ENCODE measurements around the gene ANKS1B. TPM values are rescaled to one million over a fixed set of nuclear protein-coding genes. Genes with fewer than 3 reads are reported as not detected.

Gene ANKS1B
- total RNA-seq, 4 donors from 2014 or later = 4.9 to 15.4 (median 9.4) TPM

- no peak for DNase-seq (ENCODE audit: low spot score in 2 of 2)
- H3K36me3 ChIP-seq = no peaks in the 10 kb centered on the region
- H3K4me3 ChIP-seq = no peak overlapping the region
- H3K27me3 ChIP-seq = no peaks in the 10 kb centered on the region
- H3K4me1 ChIP-seq = no peaks in the 10 kb centered on the region
- H3K27ac ChIP-seq = no peak overlapping the region
- H3K9me3 ChIP-seq = no peaks in the 10 kb centered on the region
- TF ChIP-seq POLR2AphosphoS5 (IDR thresholded peaks at IDR 0.05) (no peak), POLR2A (IDR thresholded peaks at IDR 0.05) (no peak), EP300 (IDR thresholded peaks at IDR 0.05) (no peak), CTCF (IDR thresholded peaks at IDR 0.05) (no peak)
Measured at GRCh38 chr12:99119449-99119848, 865.3 kb downstream of the ANKS1B start.

- no peaks in the 10 kb centered on the region for H3K9me3 ChIP-seq
- no peak overlapping the region for H3K27ac ChIP-seq
- no peaks in the 10 kb centered on the region for H3K4me1 ChIP-seq
- no peak for TF ChIP-seq POLR2A (IDR thresholded peaks at IDR 0.05)
- TF ChIP-seq POLR2AphosphoS5 (IDR thresholded peaks at IDR 0.05) = no peak
- TF ChIP-seq CTCF (IDR thresholded peaks at IDR 0.05) = no peak
- no peak for TF ChIP-seq EP300 (IDR thresholded peaks at IDR 0.05)
- WGBS = 46% methylated on average over 5 of the region's 5 CpGs
- H3K27me3 ChIP-seq = no peaks in the 10 kb centered on the region
- no peaks in the 10 kb centered on the region for H3K36me3 ChIP-seq
- DNase-seq (ENCODE audit: low spot score in 2 of 2) = no peak
- no peak overlapping the region for H3K4me3 ChIP-seq
Measured at GRCh38 chr12:99111600-99111999, 873.1 kb downstream of the ANKS1B start.

GRCh38 chr12:99110868-99111267 is 873.9 kb downstream of the ANKS1B start:
- TF ChIP-seq POLR2A (IDR thresholded peaks at IDR 0.05) (no peak), EP300 (IDR thresholded peaks at IDR 0.05) (no peak), POLR2AphosphoS5 (IDR thresholded peaks at IDR 0.05) (no peak), CTCF (IDR thresholded peaks at IDR 0.05) (no peak)
- 69% methylated on average over 3 of the region's 3 CpGs for WGBS
- no peak for DNase-seq (ENCODE audit: low spot score in 2 of 2)
- H3K27me3 ChIP-seq = no peaks in the 10 kb centered on the region
- no peaks in the 10 kb centered on the region for H3K4me1 ChIP-seq
- H3K27ac ChIP-seq = no peak overlapping the region
- no peak overlapping the region for H3K4me3 ChIP-seq
- no peaks in the 10 kb centered on the region for H3K36me3 ChIP-seq
- H3K9me3 ChIP-seq = no peaks in the 10 kb centered on the region

- H3K27me3 ChIP-seq = no peaks in the 10 kb centered on the region
- no peaks in the 10 kb centered on the region for H3K4me1 ChIP-seq
- WGBS = 78% methylated on average over 2 of the region's 2 CpGs
- no peaks in the 10 kb centered on the region for H3K9me3 ChIP-seq
- H3K36me3 ChIP-seq = no peaks in the 10 kb centered on the region
- H3K4me3 ChIP-seq = no peak overlapping the region
- TF ChIP-seq POLR2AphosphoS5 (IDR thresholded peaks at IDR 0.05) (no peak), EP300 (IDR thresholded peaks at IDR 0.05) (no peak), POLR2A (IDR thresholded peaks at IDR 0.05) (no peak)
- H3K27ac ChIP-seq = no peak overlapping the region
- DNase-seq (ENCODE audit: low spot score in 2 of 2) = no peak
Measured at GRCh38 chr12:99110212-99110611, 874.5 kb downstream of the ANKS1B start.

- no peak for TF ChIP-seq EP300 (IDR thresholded peaks at IDR 0.05)
- no peak for TF ChIP-seq POLR2AphosphoS5 (IDR thresholded peaks at IDR 0.05)
- no peak for TF ChIP-seq CTCF (IDR thresholded peaks at IDR 0.05)
- TF ChIP-seq POLR2A (IDR thresholded peaks at IDR 0.05) = no peak
- Histone ChIP-seq H3K27me3 (no peaks in the 10 kb centered on the region), H3K9me3 (no peaks in the 10 kb centered on the region), H3K36me3 (no peaks in the 10 kb centered on the region), H3K4me3 (no peak overlapping the region), H3K27ac (no peak overlapping the region), H3K4me1 (no peaks in the 10 kb centered on the region)
- no peak for DNase-seq (ENCODE audit: low spot score in 2 of 2)
- WGBS = 81% methylated on average over 2 of the region's 2 CpGs
Measured at GRCh38 chr12:99108924-99109323, 875.8 kb downstream of the ANKS1B start.

GRCh38 chr12:99099786-99100185 is 885.0 kb downstream of the ANKS1B start:
- TF ChIP-seq EP300 (IDR thresholded peaks at IDR 0.05) (no peak), CTCF (IDR thresholded peaks at IDR 0.05) (no peak), POLR2AphosphoS5 (IDR thresholded peaks at IDR 0.05) (no peak), POLR2A (IDR thresholded peaks at IDR 0.05) (no peak)
- WGBS = 46% methylated on average over 2 of the region's 2 CpGs

More at GRCh38 chr12:99099786-99100185, 885.0 kb downstream of the ANKS1B start:
- H3K27me3 ChIP-seq = no peaks in the 10 kb centered on the region
- H3K27ac ChIP-seq = no peak overlapping the region
- DNase-seq (ENCODE audit: low spot score in 2 of 2) = no peak
- no peaks in the 10 kb centered on the region for H3K9me3 ChIP-seq
- H3K4me3 ChIP-seq = no peak overlapping the region
- H3K4me1 ChIP-seq = no peaks in the 10 kb centered on the region
- no peaks in the 10 kb centered on the region for H3K36me3 ChIP-seq

Measured in suprapubic skin (tissue), 4 donors.